ENCODE data around the gene OR1M1. TPM values are rescaled to one million over a fixed set of nuclear protein-coding genes. Genes with fewer than 3 reads are reported as not detected.

OR1M1 gene
- total and polyA plus RNA-seq, 9 of the 15 experiments (the other 6 are each of a cell fraction or from before 2014, with no cell fraction given), result not detected

GRCh38 chr19:9065457-9066014, 21.3 kb upstream of the OR1M1 start:
- in situ Hi-C loops (cut with MboI) (no loop called here), intact Hi-C loops (cut with micrococcal nuclease) (no loop called here)
- Histone ChIP-seq H3K4me1 (replicated peaks in 1 of 2; ENCODE audit: control insufficient read depth in 2 of 2, insufficient read depth in 2 of 2, low read length in 2 of 2) (peaks cover 0 to 1% of the 10 kb centered on the region in 2 experiments; a peak in 2 of 5 replicates), H3K27ac (ENCODE audit: extremely low read depth, low read depth, low read length) (no peak overlapping the region), H3K9me3 (replicated peaks; ENCODE audit: control insufficient read depth, insufficient read depth, low read depth, low read length) (no peaks in the 10 kb centered on the region), H3K4me2 (ENCODE audit: insufficient read depth, low read length) (no peak overlapping the region), H2AFZ (ENCODE audit: low read depth, low read length) (no peak overlapping the region), H3K79me2 (ENCODE audit: control insufficient read depth, insufficient read depth, low read length) (no peaks in the 10 kb centered on the region), H3K36me3 (ENCODE audit: control insufficient read depth, insufficient read depth, low read length) (no peaks in the 10 kb centered on the region), H3K9me1 (ENCODE audit: control insufficient read depth, insufficient read depth, low read length) (no peaks in the 10 kb centered on the region), H4K20me1 (replicated peaks; ENCODE audit: control insufficient read depth, insufficient read depth, low read length) (no peaks in the 10 kb centered on the region), H3K4me3 (no peak overlapping the region), H3K9ac (ENCODE audit: insufficient read depth in 1 of 2, low read depth in 2 of 2, low read length in 2 of 2) (no peak overlapping the region), H3K27me3 (ENCODE audit: control insufficient read depth in 2 of 2, insufficient read depth in 2 of 2, low read length in 2 of 2) (peaks cover 2 to 18% of the 10 kb centered on the region in 2 experiments; a peak in 2 of 5 replicates)
- DNase-seq (ENCODE audit: extremely low read depth in 1 of 4, low spot score in 3 of 4), result no peak
- ChIA-PET POLR2A (interaction anchor here (0.6 kb wide), 1 partner anchor 9 kb away, joined by 3 read pairs; no protein-coding TSS in a partner anchor), CTCF (ENCODE audit: low intra/inter-chr PET ratio) (no interaction called here)
- no peak for TF ChIP-seq ZNF584 (CRISPR knock-in tag; IDR thresholded peaks at IDR 0.05; ENCODE audit: low read depth)
- TF ChIP-seq ZNF316 (IDR thresholded peaks at IDR 0.05), result 0 out of 2 replicates have a peak, but pooled peaks have one; percentile 28
- 0 out of 2 replicates have a peak, but pooled peaks have one; percentile 10 for TF ChIP-seq MAFG (tag; conservative IDR thresholded peaks at IDR 0.05)
- ATAC-seq, result no peak
- no TSS peak for BruUV-seq (replicated peaks)
- 2% methylated on average over 9 of the region's 12 CpGs for WGBS (ENCODE audit: insufficient coverage, low coverage, missing lambda C conversion rate)
- no peak for FAIRE-seq

GRCh38 chr19:9070066-9070465, 16.8 kb upstream of the OR1M1 start:
- in situ Hi-C loops (cut with MboI), result no loop called here
- no peak overlapping the region for H3K9ac ChIP-seq (ENCODE audit: insufficient read depth in 1 of 2, low read depth in 2 of 2, low read length in 2 of 2)
- 0 out of 2 replicates have a peak, but pooled peaks cover under 1% of the 10 kb centered on the region for H4K20me1 ChIP-seq (replicated peaks; ENCODE audit: control insufficient read depth, insufficient read depth, low read length)
- no peak overlapping the region for H3K4me3 ChIP-seq
- peaks cover 4 to 5% of the 10 kb centered on the region in 2 experiments; a peak in 4 of 5 replicates for H3K4me1 ChIP-seq (replicated peaks in 1 of 2; ENCODE audit: control insufficient read depth in 2 of 2, insufficient read depth in 2 of 2, low read length in 2 of 2)
- CTCF ChIA-PET (ENCODE audit: low intra/inter-chr PET ratio), result no interaction called here
- POLR2A ChIA-PET, result interaction anchor here (0.7 kb wide), 1 partner anchor 45 kb away, joined by 3 read pairs; no protein-coding TSS in a partner anchor
- BruUV-seq (replicated peaks), result no TSS peak
- WGBS (ENCODE audit: insufficient coverage, low coverage, missing lambda C conversion rate), result 0% methylated on average over 5 of the region's 5 CpGs
- no peaks in the 10 kb centered on the region for H3K36me3 ChIP-seq (ENCODE audit: control insufficient read depth, insufficient read depth, low read length)
- no peaks in the 10 kb centered on the region for H3K9me3 ChIP-seq (replicated peaks; ENCODE audit: control insufficient read depth, insufficient read depth, low read depth, low read length)
- intact Hi-C loops (cut with micrococcal nuclease), result no loop called here
- H2AFZ ChIP-seq (ENCODE audit: low read depth, low read length), result no peak overlapping the region
- DNase-seq (ENCODE audit: extremely low read depth in 1 of 4, low spot score in 3 of 4) (no peak), ATAC-seq (no peak), FAIRE-seq (no peak)
- H3K79me2 ChIP-seq (ENCODE audit: control insufficient read depth, insufficient read depth, low read length), result no peaks in the 10 kb centered on the region
- H3K27me3 ChIP-seq (ENCODE audit: control insufficient read depth in 2 of 2, insufficient read depth in 2 of 2, low read length in 2 of 2), result peaks cover 2 to 11% of the 10 kb centered on the region in 2 experiments; a peak in 2 of 5 replicates
- H3K9me1 ChIP-seq (ENCODE audit: control insufficient read depth, insufficient read depth, low read length), result no peaks in the 10 kb centered on the region
- H3K27ac ChIP-seq (ENCODE audit: extremely low read depth, low read depth, low read length), result no peak overlapping the region
- H3K4me2 ChIP-seq (ENCODE audit: insufficient read depth, low read length), result no peak overlapping the region
- TF ChIP-seq HDAC3 (IDR thresholded peaks at IDR 0.05; ENCODE audit: borderline replicate concordance, partially characterized antibody), result no peak
- TF ChIP-seq BHLHE40 (IDR thresholded peaks at IDR 0.05; ENCODE audit: low read length), result no peak
- TF ChIP-seq TAL1 (IDR thresholded peaks at IDR 0.05), result no peak
- TF ChIP-seq MBD2 (IDR thresholded peaks at IDR 0.05; ENCODE audit: borderline replicate concordance, low read depth), result no peak
- no peak for TF ChIP-seq BRD9 (IDR thresholded peaks at IDR 0.05; ENCODE audit: low read depth, partially characterized antibody)
- no peak for TF ChIP-seq NFE2 (IDR thresholded peaks at IDR 0.05; ENCODE audit: low read depth)
- TF ChIP-seq HMG20B (CRISPR knock-in tag; IDR thresholded peaks at IDR 0.05), result no peak
- TF ChIP-seq E2F8 (IDR thresholded peaks at IDR 0.05; ENCODE audit: low read depth, partially characterized antibody), result no peak
- no peak for TF ChIP-seq DNMT1 (IDR thresholded peaks at IDR 0.05)
- no peak for TF ChIP-seq MLX (CRISPR knock-in tag; conservative IDR thresholded peaks at IDR 0.05)
- TF ChIP-seq ILF3 (IDR thresholded peaks at IDR 0.05; ENCODE audit: borderline replicate concordance), result no peak

All from K562 (cell line).